ENCODE data around the gene LILRB5. TPM values are rescaled to one million over a fixed set of nuclear protein-coding genes. Genes with fewer than 3 reads are reported as not detected.

LILRB5 gene
- total and polyA plus RNA-seq, 2 of the 8 experiments (the other 6 are each of a cell fraction or from before 2014, with no cell fraction given) = 0.05 TPM; not detected in 1

- TF ChIP-seq YY1 (IDR thresholded peaks at IDR 0.05; ENCODE audit: low read depth, low read length) = no peak
- TF ChIP-seq RNF2 (IDR thresholded peaks at IDR 0.05; ENCODE audit: borderline replicate concordance, low read depth, low read length, missing control alignments, poor library complexity, severe bottlenecking) = no peak
- TF ChIP-seq, protein P1, sequence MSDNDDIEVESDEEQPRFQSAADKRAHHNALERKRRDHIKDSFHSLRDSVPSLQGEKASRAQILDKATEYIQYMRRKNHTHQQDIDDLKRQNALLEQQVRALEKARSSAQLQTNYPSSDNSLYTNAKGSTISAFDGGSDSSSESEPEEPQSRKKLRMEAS (IDR thresholded peaks at IDR 0.05) = no peak
- no peak for TF ChIP-seq FOSL1 (IDR thresholded peaks at IDR 0.05; ENCODE audit: insufficient read depth, low read depth, low read length)
- no peak for TF ChIP-seq MAFK (IDR thresholded peaks at IDR 0.05; ENCODE audit: low read depth, low read length)
- no peak for TF ChIP-seq NRF1 (IDR thresholded peaks at IDR 0.05; ENCODE audit: low read depth, low read length)
- no peak for TF ChIP-seq SP4 (IDR thresholded peaks at IDR 0.05; ENCODE audit: low read length)
- TF ChIP-seq SIRT6 (IDR thresholded peaks at IDR 0.05; ENCODE audit: low read length) = no peak
- TF ChIP-seq KDM1A (IDR thresholded peaks at IDR 0.05; ENCODE audit: borderline replicate concordance, low read length) = no peak
- H3K56ac ChIP-seq (replicated peaks; ENCODE audit: insufficient read length, low read depth, low read length) = no peak overlapping the region
- CTCF ChIA-PET (ENCODE audit: partially characterized antibody) = interaction anchor here (0.9 to 2.7 kb wide), 6 partner anchors 10 to 99 kb away, joined by 3 to 35 read pairs (median 4); no protein-coding TSS in a partner anchor
Observed at GRCh38 chr19:54256250-54257115, 590 bp downstream of the LILRB5 start.

More at GRCh38 chr19:54256250-54257115, 590 bp downstream of the LILRB5 start:
- no peak overlapping the region for H2BK120ac ChIP-seq (replicated peaks; ENCODE audit: low read depth, low read length)
- H4K20me1 ChIP-seq (replicated peaks in 1 of 2; ENCODE audit: control insufficient read depth in 1 of 2, insufficient read depth in 2 of 2, low read length in 2 of 2) = no peaks in the 10 kb centered on the region
- no peak overlapping the region for H3K18ac ChIP-seq (ENCODE audit: extremely low read depth, low read length)
- H3K79me1 ChIP-seq (ENCODE audit: low read depth, low read length) = no peaks in the 10 kb centered on the region
- no peaks in the 10 kb centered on the region for H3K36me3 ChIP-seq (ENCODE audit: control insufficient read depth in 2 of 4, insufficient read depth in 4 of 4, low read length in 3 of 4)
- H3K23me2 ChIP-seq (ENCODE audit: low read depth, low read length) = no peaks in the 10 kb centered on the region
- no peaks in the 10 kb centered on the region for H3K9me3 ChIP-seq (ENCODE audit: insufficient read depth in 2 of 2, low read depth in 1 of 2, low read length in 1 of 2)
- H2BK5ac ChIP-seq (ENCODE audit: low read depth, low read length) = no peak overlapping the region
- H4K91ac ChIP-seq (replicated peaks; ENCODE audit: insufficient read length, low read length) = no peak overlapping the region
- no peak for FAIRE-seq
- no peak overlapping the region for H2AFZ ChIP-seq (ENCODE audit: low read length)
- H2BK12ac ChIP-seq (ENCODE audit: low read depth, low read length) = 0 out of 2 replicates have a peak overlapping the region, but pooled peaks have one; percentile 19
- no peak overlapping the region for H3K9ac ChIP-seq (replicated peaks in 1 of 4; ENCODE audit: extremely low read depth in 1 of 4, low read depth in 3 of 4, low read length in 3 of 4)
- H3K27ac ChIP-seq (ENCODE audit: low read depth, low read length) = no peak overlapping the region
- no peak overlapping the region for H3K4ac ChIP-seq (replicated peaks; ENCODE audit: insufficient read length, low read depth, low read length)
- H3K23ac ChIP-seq (ENCODE audit: insufficient read length) = no peak overlapping the region
- H3K79me2 ChIP-seq (ENCODE audit: control insufficient read depth in 1 of 2, insufficient read depth in 2 of 2, low read length in 2 of 2) = no peaks in the 10 kb centered on the region
- 89% methylated on average over 19 of the region's 19 CpGs; no CpG with 5 or more reads in 1 of the 2 experiments for WGBS, 2 experiments (ENCODE audit: extremely low coverage in 1 of 2, insufficient coverage in 1 of 2, insufficient read length in 1 of 2, insufficient replicate concordance in 2 of 2, low coverage in 1 of 2, low lambda C conversion rate in 2 of 2, missing lambda C conversion rate in 1 of 2)
- no peaks in the 10 kb centered on the region; a peak in 2 of 7 replicates for H3K27me3 ChIP-seq (replicated peaks in 1 of 4; ENCODE audit: control insufficient read depth in 3 of 4, extremely low read depth in 1 of 4, insufficient read depth in 3 of 4, low read length in 3 of 4)
- H4K5ac ChIP-seq (ENCODE audit: insufficient read length, low read depth, low read length) = no peak overlapping the region
- 0 out of 2 replicates have a peak overlapping the region, but pooled peaks have one; percentile 13 for H2BK15ac ChIP-seq (ENCODE audit: low read length)
- H2AK5ac ChIP-seq (ENCODE audit: low read depth, low read length) = peak overlapping the region; percentile 53; the same call in 1 of the 2 replicates
- H4K8ac ChIP-seq (ENCODE audit: extremely low read depth, insufficient read depth, low read length) = no peak overlapping the region
- H2BK20ac ChIP-seq (ENCODE audit: low read length) = no peak overlapping the region
- peak in 1 of 2 experiments; percentile 39 for DNase-seq (ENCODE audit: low read depth in 1 of 2, low spot score in 2 of 2)
- H3K4me3 ChIP-seq (ENCODE audit: extremely low read depth in 1 of 4, insufficient read depth in 2 of 4, low read depth in 3 of 4, low read length in 4 of 4) = no peak overlapping the region
- no peak overlapping the region for H3K14ac ChIP-seq (ENCODE audit: insufficient read length)
- POLR2A ChIA-PET (ENCODE audit: partially characterized antibody) = interaction anchor here (1.0 to 2.3 kb wide), 6 partner anchors 10 to 60 kb away, joined by 3 to 11 read pairs (median 8); no protein-coding TSS in a partner anchor
- H3K4me1 ChIP-seq (replicated peaks in 1 of 4; ENCODE audit: control insufficient read depth in 3 of 4, insufficient read depth in 4 of 4, low read length in 3 of 4) = peaks cover 0 to 13% (median 1%) of the 10 kb centered on the region in 4 experiments; a peak in 4 of 7 replicates
- no peak overlapping the region for H3K4me2 ChIP-seq (ENCODE audit: insufficient read depth in 1 of 2, low read depth in 2 of 2, low read length in 2 of 2)

Measured in H1 (cell line).